Tibial nerve (tissue), 4 donors: Measurements from ENCODE around the gene PCLO. TPM values are rescaled to one million over a fixed set of nuclear protein-coding genes. Genes with fewer than 3 reads are reported as not detected.

ENCODE experiments used
- DNase-seq, 2 donors: peaks; one replicate each; pipeline ENCODE4 v3.0.0-alpha.2; 2019; ENCODE audit warnings: low spot score in 2 of 2
- H3K27ac ChIP-seq, 4 donors: fragments of 200-600 bp; sonication (generic) in 3 of 4; one replicate each; pipeline ENCODE4 v1.5.1; 2017 to 2019; ENCODE audit warnings: mild to moderate bottlenecking in 1 of 4
- H3K27me3 ChIP-seq, 2 donors: fragments of 200-600 bp; sonication (generic) in 1 of 2; one replicate each; pipeline versions ENCODE4 v1.5.1 to v1.6.0; 2017 to 2019
- H3K36me3 ChIP-seq, 3 donors: fragments of 200-600 bp; sonication (generic); one replicate each; pipeline ENCODE4 v1.5.1; 2018 to 2019
- H3K4me1 ChIP-seq, 4 donors: fragments of 200-600 bp; sonication (generic) in 3 of 4; one replicate each; pipeline ENCODE4 v1.5.1; 2017 to 2019
- H3K4me3 ChIP-seq, 4 donors: fragments of 200-600 bp; sonication (generic) in 3 of 4; one replicate each; pipeline ENCODE4 v1.5.1; 2017 to 2019; ENCODE audit warnings: mild to moderate bottlenecking in 1 of 4, moderate library complexity in 1 of 4
- H3K9me3 ChIP-seq, 4 donors: fragments of 200-600 bp; sonication (generic) in 3 of 4; one replicate each; pipeline ENCODE4 v1.5.1; 2017 to 2019
- CTCF ChIP-seq, 5 experiments: fragments of 200-600 bp in 3 of 5; fragments of 450-650 bp in 2 of 5; sonication (generic) in 3 of 5; IDR thresholded peaks; one replicate each; pipeline ENCODE4 v1.5.1; 2016 to 2019; ENCODE audit warnings: antibody characterized with exemption in 5 of 5, mild to moderate bottlenecking in 3 of 5, moderate library complexity in 2 of 5
- EP300 ChIP-seq, 2 donors: sonication (generic); formaldehyde crosslinking; IDR thresholded peaks; one replicate each; pipeline ENCODE4 v1.6.1; 2017; ENCODE audit warnings: antibody characterized with exemption in 2 of 2, mild to moderate bottlenecking in 1 of 2
- POLR2A ChIP-seq, 2 donors: fragments of 450-650 bp; IDR thresholded peaks; one replicate each; pipeline ENCODE4 v1.6.1; 2017; ENCODE audit warnings: antibody characterized with exemption in 2 of 2, mild to moderate bottlenecking in 2 of 2, moderate library complexity in 2 of 2
- WGBS, 2 donors: methylation state at CpG; one replicate each; pipeline ENCODE4 v1.1.5; 2018; 5-methylcytosine and 5-hydroxymethylcytosine counted together
- total RNA-seq, 4 donors: library from RNA; depleted of rRNA; stranded (reverse); fragments of >200 nt; gene quantifications; one replicate each; pipeline ENCODE4 v1.1.0, GENCODE V29; 2016

PCLO gene
- total RNA-seq, 4 donors from 2014 or later, result under 0.01 to 0.78 (median 0.52) TPM

GRCh38 chr7:82741493-82741892 lies 421.2 kb downstream of the PCLO start:
- Histone ChIP-seq H3K9me3 (no peaks in the 10 kb centered on the region), H3K27me3 (no peaks in the 10 kb centered on the region), H3K36me3 (no peaks in the 10 kb centered on the region), H3K4me1 (no peaks in the 10 kb centered on the region), H3K4me3 (no peak overlapping the region), H3K27ac (no peak overlapping the region)
- DNase-seq, result no peak
- no peak for TF ChIP-seq POLR2A (IDR thresholded peaks at IDR 0.05)
- no peak for TF ChIP-seq EP300 (IDR thresholded peaks at IDR 0.05)
- TF ChIP-seq CTCF (IDR thresholded peaks at IDR 0.05), result no peak

- TF ChIP-seq POLR2A (IDR thresholded peaks at IDR 0.05) (no peak), CTCF (IDR thresholded peaks at IDR 0.05) (peak in 2 of 5 experiments; percentile 10 to 11), EP300 (IDR thresholded peaks at IDR 0.05) (no peak)
- no peak overlapping the region for H3K4me3 ChIP-seq
- no peaks in the 10 kb centered on the region for H3K4me1 ChIP-seq
- H3K36me3 ChIP-seq, result no peaks in the 10 kb centered on the region
- no peak overlapping the region for H3K27ac ChIP-seq
- H3K27me3 ChIP-seq, result no peaks in the 10 kb centered on the region
- H3K9me3 ChIP-seq, result no peaks in the 10 kb centered on the region
- no peak for DNase-seq
- 39 to 44% methylated on average over 3 of the region's 3 CpGs for WGBS, 2 donors
These were observed 422.3 kb downstream of the PCLO start for GRCh38 chr7:82740246-82740848.

- 87 to 91% methylated on average over 3 of the region's 3 CpGs for WGBS, 2 donors
These were observed 426.1 kb downstream of the PCLO start for GRCh38 chr7:82736633-82737032.

GRCh38 chr7:82732677-82733076 lies 430.0 kb downstream of the PCLO start:
- TF ChIP-seq EP300 (IDR thresholded peaks at IDR 0.05) (no peak), CTCF (IDR thresholded peaks at IDR 0.05) (no peak), POLR2A (IDR thresholded peaks at IDR 0.05) (no peak)
- Histone ChIP-seq H3K36me3 (no peaks in the 10 kb centered on the region), H3K4me1 (no peaks in the 10 kb centered on the region), H3K27ac (no peak overlapping the region), H3K27me3 (no peaks in the 10 kb centered on the region), H3K9me3 (no peaks in the 10 kb centered on the region), H3K4me3 (no peak overlapping the region)
- 77 to 82% methylated on average over 3 of the region's 3 CpGs for WGBS, 2 donors
- no peak for DNase-seq

More at GRCh38 chr7:82736633-82737032, 426.1 kb downstream of the PCLO start:
- Histone ChIP-seq H3K9me3 (no peaks in the 10 kb centered on the region), H3K4me1 (no peaks in the 10 kb centered on the region), H3K27ac (no peak overlapping the region), H3K36me3 (no peaks in the 10 kb centered on the region), H3K27me3 (no peaks in the 10 kb centered on the region), H3K4me3 (no peak overlapping the region)
- DNase-seq, result no peak
- TF ChIP-seq EP300 (IDR thresholded peaks at IDR 0.05) (no peak), POLR2A (IDR thresholded peaks at IDR 0.05) (no peak), CTCF (IDR thresholded peaks at IDR 0.05) (no peak)

GRCh38 chr7:82729172-82730030 lies 433.3 kb downstream of the PCLO start:
- Histone ChIP-seq H3K27me3 (no peaks in the 10 kb centered on the region), H3K9me3 (no peaks in the 10 kb centered on the region), H3K4me1 (no peaks in the 10 kb centered on the region), H3K4me3 (no peak overlapping the region), H3K36me3 (no peaks in the 10 kb centered on the region), H3K27ac (no peak overlapping the region)
- no peak for DNase-seq
- 48 to 49% methylated on average over 8 of the region's 8 CpGs for WGBS, 2 donors
- TF ChIP-seq CTCF (IDR thresholded peaks at IDR 0.05) (peak in 2 of 5 experiments; percentile 11 to 22), EP300 (IDR thresholded peaks at IDR 0.05) (no peak)
